Measurements from ENCODE around the gene ARID1B. TPM values are rescaled to one million over a fixed set of nuclear protein-coding genes. Genes with fewer than 3 reads are reported as not detected.

Gene ARID1B
- total RNA-seq, 4 donors from 2014 or later: 87.1 to 194 (median 115) TPM

GRCh38 chr6:157097255-157097955 is 320.2 kb downstream of the ARID1B start:
- H3K36me3 ChIP-seq: no peaks in the 10 kb centered on the region
- no peak overlapping the region for H3K4me3 ChIP-seq
- no peak overlapping the region for H3K27ac ChIP-seq
- 94 to 98% methylated on average over 13 to 16 of the region's 16 CpGs for WGBS, 2 donors (ENCODE audit: low coverage in 1 of 2)
- TF ChIP-seq POLR2AphosphoS5 (IDR thresholded peaks at IDR 0.05) (no peak), CTCF (IDR thresholded peaks at IDR 0.05) (no peak)
- in situ Hi-C loops (cut with MboI; ENCODE audit: low pct_ligation_motif_present in 1 of 4, low pct_unique_long_range_greater_than_20kb in 1 of 4, low sequenced_read_pairs in 3 of 4) (no loop called here), intact Hi-C loops (cut with DNase I; ENCODE audit: low total_unique reads) (no loop called here)
- no peak for DNase-seq
- H3K4me1 ChIP-seq: no peaks in the 10 kb centered on the region
- no peaks in the 10 kb centered on the region for H3K9me3 ChIP-seq
- no peaks in the 10 kb centered on the region for H3K27me3 ChIP-seq

GRCh38 chr6:157098999-157099398 is 321.8 kb downstream of the ARID1B start:
- H3K27ac ChIP-seq: no peak overlapping the region
- H3K27me3 ChIP-seq: no peaks in the 10 kb centered on the region
- no peaks in the 10 kb centered on the region for H3K4me1 ChIP-seq
- no peak for DNase-seq
- in situ Hi-C loops (cut with MboI; ENCODE audit: low pct_ligation_motif_present in 1 of 4, low pct_unique_long_range_greater_than_20kb in 1 of 4, low sequenced_read_pairs in 3 of 4): no loop called here
- H3K9me3 ChIP-seq: no peaks in the 10 kb centered on the region
- WGBS, 2 donors (ENCODE audit: low coverage in 1 of 2): 93 to 100% methylated on average over 1 to 8 of the region's 8 CpGs
- no peaks in the 10 kb centered on the region for H3K36me3 ChIP-seq
- TF ChIP-seq EP300 (IDR thresholded peaks at IDR 0.05; ENCODE audit: low read depth) (no peak), POLR2AphosphoS5 (IDR thresholded peaks at IDR 0.05) (no peak), CTCF (IDR thresholded peaks at IDR 0.05) (no peak), POLR2A (IDR thresholded peaks at IDR 0.05) (no peak)
- intact Hi-C loops (cut with DNase I; ENCODE audit: low total_unique reads): no loop called here
- H3K4me3 ChIP-seq: no peak overlapping the region

GRCh38 chr6:157099912-157100593 is 322.9 kb downstream of the ARID1B start:
- H3K4me3 ChIP-seq: no peak overlapping the region
- in situ Hi-C loops (cut with MboI; ENCODE audit: low pct_ligation_motif_present in 1 of 4, low pct_unique_long_range_greater_than_20kb in 1 of 4, low sequenced_read_pairs in 3 of 4): no loop called here
- H3K27me3 ChIP-seq: no peaks in the 10 kb centered on the region
- no peaks in the 10 kb centered on the region for H3K4me1 ChIP-seq
- intact Hi-C loops (cut with DNase I; ENCODE audit: low total_unique reads): no loop called here
- WGBS, 2 donors (ENCODE audit: low coverage in 1 of 2): 69 to 74% methylated on average over 3 to 7 of the region's 7 CpGs
- H3K9me3 ChIP-seq: no peaks in the 10 kb centered on the region
- H3K36me3 ChIP-seq: no peaks in the 10 kb centered on the region
- H3K27ac ChIP-seq: no peak overlapping the region
- DNase-seq: no peak
- TF ChIP-seq EP300 (IDR thresholded peaks at IDR 0.05; ENCODE audit: low read depth) (no peak), POLR2A (IDR thresholded peaks at IDR 0.05) (no peak), POLR2AphosphoS5 (IDR thresholded peaks at IDR 0.05) (no peak), CTCF (IDR thresholded peaks at IDR 0.05) (no peak)

- Histone ChIP-seq H3K27me3 (no peaks in the 10 kb centered on the region), H3K4me3 (no peak overlapping the region), H3K36me3 (no peaks in the 10 kb centered on the region), H3K27ac (no peak overlapping the region), H3K4me1 (no peaks in the 10 kb centered on the region), H3K9me3 (no peaks in the 10 kb centered on the region)
- intact Hi-C loops (cut with DNase I; ENCODE audit: low total_unique reads): no loop called here
- no peak for TF ChIP-seq CTCF (IDR thresholded peaks at IDR 0.05)
- TF ChIP-seq POLR2A (IDR thresholded peaks at IDR 0.05): no peak
- TF ChIP-seq EP300 (IDR thresholded peaks at IDR 0.05; ENCODE audit: low read depth): no peak
- TF ChIP-seq POLR2AphosphoS5 (IDR thresholded peaks at IDR 0.05): no peak
- WGBS, 2 donors (ENCODE audit: low coverage in 1 of 2): 71 to 81% methylated on average over 1 of the region's 1 CpG
- in situ Hi-C loops (cut with MboI; ENCODE audit: low pct_ligation_motif_present in 1 of 4, low pct_unique_long_range_greater_than_20kb in 1 of 4, low sequenced_read_pairs in 3 of 4): no loop called here
- no peak for DNase-seq
Observed at GRCh38 chr6:157101166-157101565, 324.0 kb downstream of the ARID1B start.

All from transverse colon (tissue), 4 donors.